Skeletal muscle tissue (tissue), 4 donors: ENCODE data around the gene SPACA9. TPM values are rescaled to one million over a fixed set of nuclear protein-coding genes. Genes with fewer than 3 reads are reported as not detected.

Source experiments
- H3K27ac ChIP-seq: one replicate; pipeline ENCODE4 v1.7.0; 2013; ENCODE audit warnings: mild to moderate bottlenecking, low read depth, low read length, inconsistent platforms
- H3K27me3 ChIP-seq, 3 donors: one replicate each; pipeline ENCODE4 v1.7.0; 2013; ENCODE audit warnings: low read length in 3 of 3; ENCODE audit not compliant: control insufficient read depth in 3 of 3, insufficient read depth in 3 of 3
- H3K36me3 ChIP-seq, 3 donors: one replicate each; pipeline ENCODE4 v1.7.0; 2013; ENCODE audit warnings: low read length in 3 of 3; ENCODE audit not compliant: control insufficient read depth in 3 of 3, insufficient read depth in 3 of 3
- H3K4me1 ChIP-seq, 3 donors: one replicate each; pipeline ENCODE4 v1.7.0; 2013; ENCODE audit warnings: low read length in 3 of 3, mild to moderate bottlenecking in 3 of 3; ENCODE audit not compliant: control insufficient read depth in 3 of 3, insufficient read depth in 3 of 3
- H3K4me3 ChIP-seq, 3 donors: one replicate each; pipeline ENCODE4 v1.7.0; 2013; ENCODE audit warnings: low read length in 3 of 3
- H3K9ac ChIP-seq, 3 donors: one replicate each; pipeline ENCODE4 v1.7.0; 2013; ENCODE audit warnings: low read length in 3 of 3, mild to moderate bottlenecking in 3 of 3, moderate library complexity in 2 of 3, low read depth in 1 of 3
- H3K9me3 ChIP-seq, 3 donors: one replicate each; pipeline ENCODE4 v1.7.0; 2013; ENCODE audit warnings: low read length in 3 of 3; ENCODE audit not compliant: control insufficient read depth in 3 of 3
- total RNA-seq: library from RNA; depleted of rRNA; stranded (reverse); fragments of >200 nt; gene quantifications from one replicate; pipeline ENCODE4 v1.2.3, GENCODE V29; 2014
- donor health status: Osteomylitis.

Gene SPACA9
- total RNA-seq, 1 donor from 2014 or later, result 1.0 TPM

DNA sequence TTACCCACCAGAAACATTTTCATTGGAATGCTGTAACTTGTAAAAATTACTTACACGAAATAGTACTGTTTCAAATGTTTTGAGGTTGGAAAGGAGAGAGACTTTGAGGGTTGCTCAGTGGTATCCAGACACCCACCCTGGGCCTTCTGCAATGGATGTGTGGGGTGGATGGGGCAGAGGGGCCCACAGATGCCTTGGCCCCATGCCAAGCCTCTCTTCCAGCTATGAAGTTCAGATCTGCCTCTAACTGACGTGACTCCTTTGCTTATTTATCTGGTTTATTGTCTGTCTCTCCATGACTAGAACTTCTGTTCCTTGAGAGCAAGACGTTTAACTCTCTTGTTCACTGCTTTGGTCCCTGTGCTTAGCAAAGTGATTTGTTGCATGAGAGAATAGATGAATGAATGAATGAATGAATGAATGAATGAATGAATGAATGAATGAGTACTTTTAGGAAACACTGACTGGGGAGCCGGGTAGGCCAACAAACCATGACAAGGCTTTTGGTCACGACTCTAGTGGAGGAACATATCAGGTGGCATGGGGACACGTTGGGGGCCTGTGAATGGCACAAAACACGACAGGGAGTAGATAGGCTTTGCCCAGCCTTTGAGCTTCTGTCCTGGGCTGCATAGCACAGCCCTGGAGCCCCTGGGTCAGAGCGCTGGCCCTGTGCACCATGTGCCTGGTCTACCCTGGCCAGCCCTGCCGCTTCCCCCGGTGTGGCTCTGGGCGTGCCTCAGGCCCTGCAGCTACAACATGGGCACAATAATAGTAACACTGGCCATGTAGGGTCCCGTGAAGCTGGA is 32.4 kb upstream of the SPACA9 start:
- Histone ChIP-seq H3K27ac (no peak overlapping the region), H3K36me3 (no peaks in the 10 kb centered on the region), H3K4me3 (no peak overlapping the region), H3K9ac (no peak overlapping the region), H3K27me3 (peaks cover 0 to 5% (median 2%) of the 10 kb centered on the region in 3 donors), H3K9me3 (no peaks in the 10 kb centered on the region), H3K4me1 (no peaks in the 10 kb centered on the region)

DNA sequence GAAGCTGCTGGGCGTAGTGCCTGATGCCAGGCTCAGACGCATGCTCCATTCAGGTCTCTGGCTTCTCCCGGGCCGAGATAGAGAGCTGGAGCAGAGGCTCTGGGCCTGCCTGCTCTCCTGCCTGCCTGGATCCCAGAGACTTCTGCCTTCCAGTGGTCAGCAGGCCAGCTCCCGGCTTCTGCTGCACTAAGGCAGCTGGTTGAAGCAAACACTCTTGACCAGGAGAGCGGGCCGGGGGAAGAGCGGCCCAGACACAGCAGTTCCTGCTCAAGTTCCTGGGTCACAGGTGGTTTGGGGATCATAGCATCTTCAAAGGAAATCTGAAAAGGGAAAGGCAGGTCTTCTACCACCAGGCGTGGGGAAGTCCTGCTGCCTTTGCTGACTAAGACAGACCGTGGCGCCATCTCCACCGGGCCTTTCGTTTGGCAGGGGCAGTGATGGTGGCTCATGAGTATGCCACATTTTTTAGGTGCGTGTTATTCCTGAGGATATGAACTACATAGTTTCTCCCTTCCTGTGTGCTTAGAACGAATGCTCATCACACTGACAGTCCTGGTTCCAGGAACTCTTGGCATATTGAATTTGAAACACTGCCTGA is 31.7 kb upstream of the SPACA9 start:
- H3K4me3 ChIP-seq, result no peak overlapping the region
- no peaks in the 10 kb centered on the region for H3K4me1 ChIP-seq
- H3K9ac ChIP-seq, result no peak overlapping the region
- peaks cover 0 to 5% (median 2%) of the 10 kb centered on the region in 3 donors for H3K27me3 ChIP-seq
- no peaks in the 10 kb centered on the region for H3K9me3 ChIP-seq
- no peaks in the 10 kb centered on the region for H3K36me3 ChIP-seq
- no peak overlapping the region for H3K27ac ChIP-seq

DNA sequence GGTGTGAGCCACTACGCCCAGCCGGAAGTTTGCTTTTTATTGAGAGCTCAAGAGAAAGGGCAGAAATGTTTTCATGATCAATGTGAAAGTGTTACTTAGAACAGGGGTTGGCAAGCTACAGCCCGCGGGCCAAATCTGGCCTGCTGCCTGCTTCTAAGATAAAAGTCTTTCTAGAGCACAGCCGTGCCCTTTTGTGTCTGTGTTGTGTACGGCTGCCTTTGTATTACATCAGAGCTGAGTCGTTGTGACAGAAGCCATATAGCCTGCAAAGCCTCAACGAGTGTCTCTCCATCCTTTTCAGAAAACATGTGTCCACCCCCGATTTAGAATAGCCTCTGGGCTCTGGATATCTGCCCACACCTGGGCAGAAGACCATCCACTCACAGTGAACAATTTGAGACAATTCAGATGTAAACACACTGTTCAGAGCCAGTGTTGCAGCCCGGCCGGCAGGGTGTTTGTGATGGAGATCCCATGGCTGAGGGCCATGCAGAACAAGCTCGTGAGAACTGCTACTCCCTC is 29.5 kb upstream of the SPACA9 start:
- Histone ChIP-seq H3K36me3 (no peaks in the 10 kb centered on the region), H3K9me3 (no peaks in the 10 kb centered on the region), H3K9ac (no peak overlapping the region), H3K4me1 (no peaks in the 10 kb centered on the region), H3K27ac (no peak overlapping the region), H3K4me3 (no peak overlapping the region), H3K27me3 (peaks cover 0 to 5% (median 2%) of the 10 kb centered on the region in 3 donors)

DNA sequence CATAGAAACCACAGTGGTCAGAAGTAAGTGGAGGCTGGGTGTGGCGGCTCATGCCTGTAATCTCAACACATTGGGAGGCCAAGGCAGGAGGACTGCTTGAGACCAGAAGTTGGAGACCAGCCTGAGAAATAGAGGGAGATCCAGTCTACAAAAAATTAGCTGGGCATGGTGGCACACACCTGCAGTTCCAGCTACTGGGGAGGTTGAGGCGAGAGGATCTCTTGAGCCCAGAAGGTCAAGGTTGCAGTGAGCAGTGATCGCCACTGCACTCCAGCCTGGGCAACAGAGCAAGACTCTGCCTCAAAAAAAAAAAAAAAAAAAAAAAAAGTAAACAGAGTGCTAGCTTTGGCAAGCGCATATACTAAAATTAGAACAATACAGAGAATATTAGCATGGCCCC is 25.2 kb upstream of the SPACA9 start:
- Histone ChIP-seq H3K4me1 (peaks cover 0 to 18% (median 8%) of the 10 kb centered on the region in 3 donors), H3K27me3 (peaks cover 0 to 8% (median 5%) of the 10 kb centered on the region in 3 donors), H3K4me3 (no peak overlapping the region), H3K9me3 (no peaks in the 10 kb centered on the region), H3K27ac (no peak overlapping the region), H3K36me3 (no peaks in the 10 kb centered on the region), H3K9ac (no peak overlapping the region)

DNA sequence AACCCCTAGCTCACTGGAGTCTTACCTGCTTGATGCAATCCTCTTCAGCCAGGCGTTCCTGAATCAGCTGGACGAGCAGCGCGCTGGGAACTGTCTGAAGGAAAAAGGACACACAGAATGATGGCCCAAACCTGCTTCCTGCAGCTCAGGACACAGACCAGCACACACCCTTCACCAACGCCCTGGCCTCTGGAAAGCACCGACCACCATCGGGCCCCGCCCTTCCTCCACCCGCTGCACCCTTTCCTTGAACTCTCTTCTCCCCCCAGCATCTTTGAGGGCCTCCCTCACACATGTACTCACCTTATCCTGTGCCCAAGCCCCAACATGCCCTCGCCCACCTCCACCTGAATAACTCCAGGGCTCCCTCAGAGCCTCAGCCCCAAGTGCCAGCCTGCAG is 23.9 kb upstream of the SPACA9 start:
- peaks cover 0 to 20% (median 8%) of the 10 kb centered on the region in 3 donors for H3K4me1 ChIP-seq
- H3K27me3 ChIP-seq, result peaks cover 0 to 10% (median 0%) of the 10 kb centered on the region in 3 donors
- H3K4me3 ChIP-seq, result no peak overlapping the region
- no peaks in the 10 kb centered on the region for H3K9me3 ChIP-seq
- no peak overlapping the region for H3K9ac ChIP-seq
- H3K27ac ChIP-seq, result no peak overlapping the region
- H3K36me3 ChIP-seq, result no peaks in the 10 kb centered on the region

DNA sequence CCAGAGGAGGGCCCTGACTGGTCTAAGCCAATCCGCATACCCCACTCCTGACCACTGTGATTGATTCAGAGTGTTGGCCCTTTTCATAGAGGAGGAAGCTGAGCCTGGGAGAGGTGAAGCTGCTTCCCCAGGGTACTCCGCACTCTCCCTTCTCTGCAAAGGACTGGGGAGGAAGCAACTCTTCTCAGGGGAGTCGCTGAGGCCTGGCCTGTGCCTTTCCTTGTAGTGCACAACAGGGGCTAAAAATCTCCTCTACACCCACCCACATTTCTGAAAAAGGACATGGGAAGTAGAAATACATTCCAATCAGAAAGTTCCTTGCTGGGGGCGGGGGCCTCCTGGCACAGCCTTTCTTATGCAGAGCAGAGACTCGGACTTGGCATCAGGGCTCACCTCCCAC is 22.8 kb upstream of the SPACA9 start:
- Histone ChIP-seq H3K9me3 (no peaks in the 10 kb centered on the region), H3K27me3 (peaks cover 0 to 10% (median 0%) of the 10 kb centered on the region in 3 donors), H3K27ac (no peak overlapping the region), H3K4me3 (no peak overlapping the region), H3K36me3 (no peaks in the 10 kb centered on the region), H3K9ac (no peak overlapping the region), H3K4me1 (peaks cover 0 to 20% (median 8%) of the 10 kb centered on the region in 3 donors)

DNA sequence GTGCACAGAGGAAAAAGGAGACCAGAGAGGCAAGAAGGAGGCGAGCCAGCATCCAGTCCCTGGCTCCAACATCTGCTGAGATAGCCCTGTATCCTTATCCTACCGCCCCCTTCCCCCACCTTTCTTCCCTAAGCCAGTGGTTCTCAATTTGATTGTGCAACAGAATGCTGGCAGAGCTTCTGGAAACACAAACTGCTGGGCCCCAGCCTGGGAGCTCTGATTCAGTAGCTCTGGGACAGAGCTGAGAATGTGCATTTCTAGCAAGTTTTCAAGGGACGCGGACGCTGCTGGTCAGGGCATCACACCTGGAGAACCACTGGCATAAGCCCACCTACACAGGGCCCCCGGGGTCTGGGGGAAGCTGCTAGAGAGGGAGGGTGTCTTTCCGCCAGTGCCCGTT is 21.7 kb upstream of the SPACA9 start:
- no peak overlapping the region for H3K4me3 ChIP-seq
- H3K36me3 ChIP-seq, result no peaks in the 10 kb centered on the region
- peaks cover 0 to 20% (median 8%) of the 10 kb centered on the region in 3 donors for H3K4me1 ChIP-seq
- no peaks in the 10 kb centered on the region for H3K9me3 ChIP-seq
- peak overlapping the region; percentile 18 for H3K27ac ChIP-seq
- no peak overlapping the region for H3K9ac ChIP-seq
- peaks cover 0 to 10% (median 0%) of the 10 kb centered on the region in 3 donors for H3K27me3 ChIP-seq

DNA sequence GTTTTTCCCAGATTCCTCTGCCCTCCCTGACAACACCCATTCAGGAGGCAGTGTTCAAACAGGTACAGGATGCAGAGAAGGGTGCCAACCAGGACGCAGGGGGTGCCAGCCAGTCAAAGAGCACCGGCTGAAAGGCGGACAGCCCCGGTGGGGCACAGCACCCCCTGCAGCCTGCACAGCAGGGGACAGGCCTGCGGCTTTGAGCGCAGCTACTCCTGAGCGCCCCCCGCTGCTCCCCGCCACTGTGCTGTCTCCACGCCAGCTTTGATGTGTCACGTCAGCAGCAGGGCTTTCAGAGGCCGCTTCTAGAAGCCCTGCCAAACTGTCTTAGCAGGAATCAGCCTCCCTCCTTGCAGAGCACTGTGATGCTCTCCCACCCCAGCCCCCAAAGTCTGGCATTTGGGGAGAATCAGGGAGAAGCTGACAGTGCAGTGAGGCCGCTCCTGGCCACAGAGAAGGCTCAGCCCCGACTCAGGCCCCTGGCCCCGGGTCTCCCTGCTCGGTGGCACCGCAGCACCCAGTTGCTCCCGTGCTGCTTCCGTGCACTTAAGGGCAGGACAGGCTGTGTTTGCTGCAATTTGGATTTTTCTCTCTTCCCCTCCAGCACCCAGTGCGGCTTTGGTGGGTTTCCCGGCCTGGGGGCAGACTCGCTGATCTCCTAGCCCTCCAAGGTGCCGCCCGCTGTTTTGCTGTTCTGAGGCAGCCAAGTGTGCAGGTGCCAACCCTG is 20.9 kb upstream of the SPACA9 start:
- no peak overlapping the region for H3K9ac ChIP-seq
- no peak overlapping the region for H3K4me3 ChIP-seq
- H3K4me1 ChIP-seq, result peaks cover 0 to 20% (median 8%) of the 10 kb centered on the region in 3 donors
- peaks cover 0 to 10% (median 0%) of the 10 kb centered on the region in 3 donors for H3K27me3 ChIP-seq
- H3K9me3 ChIP-seq, result no peaks in the 10 kb centered on the region
- peak overlapping the region; percentile 18 for H3K27ac ChIP-seq
- H3K36me3 ChIP-seq, result no peaks in the 10 kb centered on the region

DNA sequence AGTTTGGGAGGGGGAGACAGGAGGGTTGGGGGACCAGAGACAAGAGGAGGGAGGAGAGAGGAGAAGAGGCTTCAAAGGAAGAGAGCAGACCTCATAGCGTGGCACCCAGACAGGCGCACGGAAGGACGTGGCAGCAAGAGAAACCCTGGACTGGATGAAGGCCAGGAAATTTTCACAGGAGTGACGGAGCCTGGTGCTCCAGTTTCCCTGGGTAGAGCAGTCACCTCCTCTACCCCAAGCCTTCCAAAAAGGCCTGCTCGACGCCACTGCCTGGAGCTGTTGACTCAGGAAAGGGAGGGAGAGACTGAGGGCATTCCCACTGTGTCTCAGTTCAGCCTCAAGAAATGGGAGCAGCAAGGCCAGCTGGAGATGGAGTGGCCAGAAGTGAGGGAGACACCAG is 19.9 kb upstream of the SPACA9 start:
- no peak overlapping the region for H3K9ac ChIP-seq
- H3K9me3 ChIP-seq, result no peaks in the 10 kb centered on the region
- H3K36me3 ChIP-seq, result no peaks in the 10 kb centered on the region
- H3K27ac ChIP-seq, result no peak overlapping the region
- H3K27me3 ChIP-seq, result peaks cover 0 to 10% (median 0%) of the 10 kb centered on the region in 3 donors
- H3K4me1 ChIP-seq, result peaks cover 0 to 20% (median 8%) of the 10 kb centered on the region in 3 donors
- H3K4me3 ChIP-seq, result no peak overlapping the region
